Measurements from ENCODE around the gene CNN3. TPM values are rescaled to one million over a fixed set of nuclear protein-coding genes. Genes with fewer than 3 reads are reported as not detected.

Gene CNN3
- total and polyA plus RNA-seq, 8 donors: 31.7 to 143 (median 49.8) TPM

DNA sequence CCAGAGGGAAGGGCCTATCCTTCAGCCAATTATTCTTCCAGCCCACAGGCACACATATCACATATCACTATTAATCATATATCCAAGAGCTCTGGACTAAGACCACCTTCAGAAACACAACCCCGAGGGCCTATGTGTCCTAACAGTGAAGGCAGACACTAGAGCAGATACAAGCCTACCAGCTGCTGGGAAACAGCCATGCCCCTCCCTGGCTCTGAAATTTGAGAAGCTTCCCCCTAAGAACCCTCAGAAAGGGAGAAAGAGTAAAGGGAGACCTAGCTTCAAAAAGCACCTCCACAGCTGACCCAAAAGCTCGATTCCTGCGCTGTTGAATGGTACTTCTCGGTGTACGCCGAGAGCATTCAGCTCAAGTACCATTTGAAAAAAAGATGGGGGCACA lies 17.4 kb downstream of the CNN3 start:
- Histone ChIP-seq H3K27me3 (no peaks in the 10 kb centered on the region), H3K27ac (no peak overlapping the region), H3K36me3 (no peaks in the 10 kb centered on the region), H3K4me1 (peaks cover 0 to 3% (median 0%) of the 10 kb centered on the region in 3 donors), H3K4me3 (no peak overlapping the region), H3K9me3 (no peaks in the 10 kb centered on the region)
- TF ChIP-seq, protein P1, sequence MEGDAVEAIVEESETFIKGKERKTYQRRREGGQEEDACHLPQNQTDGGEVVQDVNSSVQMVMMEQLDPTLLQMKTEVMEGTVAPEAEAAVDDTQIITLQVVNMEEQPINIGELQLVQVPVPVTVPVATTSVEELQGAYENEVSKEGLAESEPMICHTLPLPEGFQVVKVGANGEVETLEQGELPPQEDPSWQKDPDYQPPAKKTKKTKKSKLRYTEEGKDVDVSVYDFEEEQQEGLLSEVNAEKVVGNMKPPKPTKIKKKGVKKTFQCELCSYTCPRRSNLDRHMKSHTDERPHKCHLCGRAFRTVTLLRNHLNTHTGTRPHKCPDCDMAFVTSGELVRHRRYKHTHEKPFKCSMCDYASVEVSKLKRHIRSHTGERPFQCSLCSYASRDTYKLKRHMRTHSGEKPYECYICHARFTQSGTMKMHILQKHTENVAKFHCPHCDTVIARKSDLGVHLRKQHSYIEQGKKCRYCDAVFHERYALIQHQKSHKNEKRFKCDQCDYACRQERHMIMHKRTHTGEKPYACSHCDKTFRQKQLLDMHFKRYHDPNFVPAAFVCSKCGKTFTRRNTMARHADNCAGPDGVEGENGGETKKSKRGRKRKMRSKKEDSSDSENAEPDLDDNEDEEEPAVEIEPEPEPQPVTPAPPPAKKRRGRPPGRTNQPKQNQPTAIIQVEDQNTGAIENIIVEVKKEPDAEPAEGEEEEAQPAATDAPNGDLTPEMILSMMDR (IDR thresholded peaks at IDR 0.05): no peak
- ATAC-seq (no peak), FAIRE-seq (no peak), DNase-seq (no peak)
- WGBS, 2 donors: 85 to 90% methylated on average over 6 of the region's 6 CpGs
- intact Hi-C loops (cut with DNase I): no loop called here

DNA sequence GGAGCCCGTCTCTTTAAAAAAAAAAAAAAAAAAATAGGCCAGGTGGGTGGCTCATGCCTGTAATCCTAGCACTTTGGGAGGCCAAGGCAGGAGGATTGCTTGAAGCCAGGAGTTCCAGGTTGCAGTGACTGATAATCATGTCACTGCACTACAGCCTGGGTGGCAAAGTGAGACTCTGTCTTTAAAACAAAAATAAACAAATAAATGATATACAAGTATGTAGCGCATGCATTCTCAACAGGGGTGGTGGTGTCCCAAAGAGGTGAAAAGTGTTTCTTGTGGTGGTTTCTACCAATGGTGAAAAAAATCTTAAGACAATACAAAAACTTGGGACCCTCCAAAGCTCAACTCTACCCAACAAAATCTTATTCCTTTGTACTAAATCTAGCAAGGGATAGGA lies 17.9 kb downstream of the CNN3 start:
- DNase-seq: no peak
- TF ChIP-seq, protein P1 (IDR thresholded peaks at IDR 0.05): no peak
- 83 to 95% methylated on average over 2 of the region's 2 CpGs for WGBS, 2 donors
- Histone ChIP-seq H3K27me3 (no peaks in the 10 kb centered on the region), H3K27ac (no peak overlapping the region), H3K4me3 (no peak overlapping the region), H3K9me3 (no peaks in the 10 kb centered on the region), H3K4me1 (peaks cover 0 to 8% (median 0%) of the 10 kb centered on the region in 3 donors), H3K36me3 (no peaks in the 10 kb centered on the region)
- ATAC-seq: no peak
- intact Hi-C loops (cut with DNase I): no loop called here
- no peak for FAIRE-seq

DNA sequence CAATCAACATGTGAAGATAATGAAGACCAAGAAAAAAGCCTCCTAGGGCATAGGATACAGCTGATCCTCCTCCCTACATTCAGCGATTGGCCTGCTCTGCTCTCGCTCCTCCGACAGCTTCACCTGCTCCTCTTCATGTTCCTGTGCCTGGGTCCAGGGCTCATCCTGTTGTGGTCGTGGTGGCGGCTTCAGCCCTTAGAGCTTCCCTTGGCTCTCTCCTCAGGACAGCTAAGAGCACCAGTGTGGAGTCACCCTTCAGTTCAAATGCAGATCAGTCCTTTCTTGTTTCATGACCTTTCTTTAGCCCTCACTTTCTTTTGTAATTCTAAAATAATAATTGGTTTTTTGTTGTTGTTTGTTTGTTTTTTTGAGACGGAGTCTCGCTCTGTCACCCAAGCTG lies 18.7 kb downstream of the CNN3 start:
- H3K9me3 ChIP-seq: no peaks in the 10 kb centered on the region
- WGBS, 2 donors: 97% methylated on average over 7 of the region's 7 CpGs
- ATAC-seq (no peak), FAIRE-seq (no peak), DNase-seq (no peak)
- H3K27me3 ChIP-seq: no peaks in the 10 kb centered on the region
- TF ChIP-seq, protein P1 (IDR thresholded peaks at IDR 0.05): no peak
- H3K36me3 ChIP-seq: no peaks in the 10 kb centered on the region
- no peak overlapping the region for H3K27ac ChIP-seq
- intact Hi-C loops (cut with DNase I): no loop called here
- H3K4me1 ChIP-seq: peaks cover 0 to 6% (median 0%) of the 10 kb centered on the region in 3 donors
- no peak overlapping the region for H3K4me3 ChIP-seq

DNA sequence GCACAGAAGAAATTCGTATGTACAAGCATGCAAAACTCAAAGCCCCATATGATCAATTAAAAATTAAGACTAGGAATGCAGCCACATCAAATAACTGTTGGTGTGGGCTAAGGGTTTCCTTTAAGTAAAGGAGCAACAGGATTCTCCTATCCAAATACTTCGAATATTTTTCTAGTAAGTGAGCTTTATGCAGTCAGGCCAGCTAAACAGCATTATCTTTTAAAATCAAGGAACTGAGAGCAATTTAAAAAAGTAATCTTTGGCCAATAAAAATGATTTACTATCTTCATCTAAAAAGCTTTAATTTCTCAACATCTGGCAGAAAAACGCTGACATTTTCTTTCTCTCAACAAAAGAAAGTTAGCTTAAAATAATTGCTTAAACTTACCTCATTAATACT lies 19.8 kb downstream of the CNN3 start:
- DNase-seq: no peak
- no peak for ATAC-seq
- no peak for FAIRE-seq
- H3K4me1 ChIP-seq: peaks cover 0 to 6% (median 0%) of the 10 kb centered on the region in 3 donors
- H3K27me3 ChIP-seq: no peaks in the 10 kb centered on the region
- no peak overlapping the region for H3K27ac ChIP-seq
- no peaks in the 10 kb centered on the region for H3K36me3 ChIP-seq
- 68 to 73% methylated on average over 3 of the region's 3 CpGs for WGBS, 2 donors
- TF ChIP-seq, protein P1 (IDR thresholded peaks at IDR 0.05): no peak
- intact Hi-C loops (cut with DNase I): no loop called here
- no peaks in the 10 kb centered on the region for H3K9me3 ChIP-seq
- no peak overlapping the region for H3K4me3 ChIP-seq

DNA sequence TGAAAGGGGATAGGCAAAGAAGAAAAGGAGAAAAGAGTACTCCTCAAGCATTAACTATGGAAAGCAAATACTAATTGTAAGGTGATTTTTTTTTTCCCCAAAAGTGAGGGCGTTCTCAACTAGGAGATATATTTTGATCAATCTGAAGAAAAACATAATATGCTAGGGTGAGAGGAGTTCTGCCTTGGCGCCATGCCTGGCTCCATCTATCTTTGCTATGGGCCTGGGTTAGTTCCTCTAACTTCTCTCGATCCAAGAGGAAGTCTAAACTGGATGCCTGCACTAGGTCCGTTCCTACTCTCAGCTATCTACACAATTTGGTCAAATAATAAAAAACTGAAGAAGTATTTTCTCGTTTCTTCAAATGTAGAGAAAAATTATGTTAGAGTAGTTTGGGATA lies 20.5 kb downstream of the CNN3 start:
- Histone ChIP-seq H3K4me3 (no peak overlapping the region), H3K36me3 (no peaks in the 10 kb centered on the region), H3K4me1 (peaks cover 0 to 6% (median 0%) of the 10 kb centered on the region in 3 donors), H3K9me3 (no peaks in the 10 kb centered on the region), H3K27me3 (no peaks in the 10 kb centered on the region), H3K27ac (no peak overlapping the region)
- DNase-seq (no peak), FAIRE-seq (no peak), ATAC-seq (no peak)
- WGBS, 2 donors: 79 to 81% methylated on average over 5 of the region's 5 CpGs
- TF ChIP-seq, protein P1 (IDR thresholded peaks at IDR 0.05): no peak
- intact Hi-C loops (cut with DNase I): no loop called here
